ENCODE results near the gene REC8. TPM values are rescaled to one million over a fixed set of nuclear protein-coding genes. Genes with fewer than 3 reads are reported as not detected.

REC8 gene
- total and polyA plus RNA-seq, 2 of the 13 experiments (the other 11 are each of a cell fraction or from before 2014, with no cell fraction given): 3.4 to 14.7 TPM

GRCh38 chr14:24135834-24136683 lies 35.8 kb upstream of the REC8 start, which contains the start of gene PSME1 (continued):
- TF ChIP-seq ZGPAT (CRISPR knock-in tag; IDR thresholded peaks at IDR 0.05): peak; percentile 78; the same call in 1 of the 2 replicates
- peak; percentile 44; the same call in 1 of the 2 replicates for TF ChIP-seq ZNF143 (CRISPR knock-in tag; IDR thresholded peaks at IDR 0.05)
- no peak for TF ChIP-seq SOX6 (IDR thresholded peaks at IDR 0.05)
- TF ChIP-seq SOX6 (CRISPR knock-in tag; IDR thresholded peaks at IDR 0.05): peak; percentile 54
- no peak for TF ChIP-seq ZNF121 (CRISPR knock-in tag; IDR thresholded peaks at IDR 0.05)
- no peak for TF ChIP-seq SATB2 (CRISPR knock-in tag; IDR thresholded peaks at IDR 0.05)
- peak; percentile 85 for TF ChIP-seq ZNF724P (CRISPR knock-in tag; IDR thresholded peaks at IDR 0.05; ENCODE audit: borderline replicate concordance)
- peak; percentile 83; the same call in 1 of the 2 replicates for TF ChIP-seq RFXAP (CRISPR knock-in tag; IDR thresholded peaks at IDR 0.05; ENCODE audit: borderline replicate concordance)
- TF ChIP-seq HNF4A (CRISPR knock-in tag; IDR thresholded peaks at IDR 0.05): peak; percentile 74
- TF ChIP-seq, protein P1, sequence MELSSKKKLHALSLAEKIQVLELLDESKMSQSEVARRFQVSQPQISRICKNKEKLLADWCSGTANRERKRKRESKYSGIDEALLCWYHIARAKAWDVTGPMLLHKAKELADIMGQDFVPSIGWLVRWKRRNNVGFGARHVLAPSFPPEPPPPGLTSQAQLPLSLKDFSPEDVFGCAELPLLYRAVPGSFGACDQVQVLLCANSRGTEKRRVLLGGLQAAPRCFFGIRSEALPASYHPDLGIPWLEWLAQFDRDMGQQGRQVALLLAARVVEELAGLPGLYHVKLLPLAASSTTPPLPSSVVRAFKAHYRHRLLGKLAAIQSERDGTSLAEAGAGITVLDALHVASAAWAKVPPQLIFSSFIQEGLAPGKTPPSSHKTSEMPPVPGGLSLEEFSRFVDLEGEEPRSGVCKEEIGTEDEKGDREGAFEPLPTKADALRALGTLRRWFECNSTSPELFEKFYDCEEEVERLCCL (CRISPR knock-in tag; IDR thresholded peaks at IDR 0.05; ENCODE audit: borderline replicate concordance): peak; percentile 92
- peak; percentile 34 for TF ChIP-seq U2AF1 (optimal IDR thresholded peaks at IDR 0.05; ENCODE audit: low read depth, low read length)
- TF ChIP-seq ZNF10 (CRISPR knock-in tag; IDR thresholded peaks at IDR 0.05; ENCODE audit: borderline replicate concordance, low read depth): 0 out of 2 replicates have a peak, but pooled peaks have one; percentile 91
- no peak for TF ChIP-seq CCAR2 (optimal IDR thresholded peaks at IDR 0.05; ENCODE audit: low read depth, low read length)
- TF ChIP-seq BRCA1 (CRISPR knock-in tag; IDR thresholded peaks at IDR 0.05): no peak; the same call in 1 of the 2 replicates
- TF ChIP-seq ZFYVE20 (CRISPR knock-in tag; IDR thresholded peaks at IDR 0.05; ENCODE audit: borderline replicate concordance, low read depth): no peak
- TF ChIP-seq HNF1B (CRISPR knock-in tag; IDR thresholded peaks at IDR 0.05): no peak
- TF ChIP-seq ZNF260 (CRISPR knock-in tag; IDR thresholded peaks at IDR 0.05; ENCODE audit: borderline replicate concordance, low read depth): no peak
- peak; percentile 95; the same call in 1 of the 2 replicates for TF ChIP-seq ZFP37 (CRISPR knock-in tag; IDR thresholded peaks at IDR 0.05; ENCODE audit: borderline replicate concordance)
- peak; percentile 66; the same call in 1 of the 2 replicates for TF ChIP-seq DNMT1 (CRISPR knock-in tag; IDR thresholded peaks at IDR 0.05)
- TF ChIP-seq TCF7L2 (IDR thresholded peaks at IDR 0.05; ENCODE audit: low read depth, low read length): no peak
- peak; percentile 40; the same call in 1 of the 2 replicates for TF ChIP-seq KLF13 (CRISPR knock-in tag; IDR thresholded peaks at IDR 0.05)
- no peak for TF ChIP-seq ZSCAN30 (CRISPR knock-in tag; IDR thresholded peaks at IDR 0.05)
- TF ChIP-seq ZNF775 (CRISPR knock-in tag; IDR thresholded peaks at IDR 0.05; ENCODE audit: borderline replicate concordance): no peak
- peak; percentile 90 for TF ChIP-seq ZNF883 (CRISPR knock-in tag; IDR thresholded peaks at IDR 0.05; ENCODE audit: not compliant biosample characterization)
- TF ChIP-seq ELF4 (CRISPR knock-in tag; IDR thresholded peaks at IDR 0.05; ENCODE audit: borderline replicate concordance): peak; percentile 57; the same call in 1 of the 2 replicates
- peak; percentile 57 for TF ChIP-seq BCL6 (CRISPR knock-in tag; IDR thresholded peaks at IDR 0.05)

Data from HepG2 (cell line).